ENCODE measurements around the gene ZNF787.
"Not testable (repeated sequence)": the region's sequence is repeated elsewhere in the genome, so short reads cannot be mapped to it uniquely, and the experiment has no call there.

ZNF787 gene

GRCh38 chr19:56119582-56119978, 1.5 kb downstream of the ZNF787 start:
- DNase-seq (ENCODE audit: low spot score), result no peak

DNA sequence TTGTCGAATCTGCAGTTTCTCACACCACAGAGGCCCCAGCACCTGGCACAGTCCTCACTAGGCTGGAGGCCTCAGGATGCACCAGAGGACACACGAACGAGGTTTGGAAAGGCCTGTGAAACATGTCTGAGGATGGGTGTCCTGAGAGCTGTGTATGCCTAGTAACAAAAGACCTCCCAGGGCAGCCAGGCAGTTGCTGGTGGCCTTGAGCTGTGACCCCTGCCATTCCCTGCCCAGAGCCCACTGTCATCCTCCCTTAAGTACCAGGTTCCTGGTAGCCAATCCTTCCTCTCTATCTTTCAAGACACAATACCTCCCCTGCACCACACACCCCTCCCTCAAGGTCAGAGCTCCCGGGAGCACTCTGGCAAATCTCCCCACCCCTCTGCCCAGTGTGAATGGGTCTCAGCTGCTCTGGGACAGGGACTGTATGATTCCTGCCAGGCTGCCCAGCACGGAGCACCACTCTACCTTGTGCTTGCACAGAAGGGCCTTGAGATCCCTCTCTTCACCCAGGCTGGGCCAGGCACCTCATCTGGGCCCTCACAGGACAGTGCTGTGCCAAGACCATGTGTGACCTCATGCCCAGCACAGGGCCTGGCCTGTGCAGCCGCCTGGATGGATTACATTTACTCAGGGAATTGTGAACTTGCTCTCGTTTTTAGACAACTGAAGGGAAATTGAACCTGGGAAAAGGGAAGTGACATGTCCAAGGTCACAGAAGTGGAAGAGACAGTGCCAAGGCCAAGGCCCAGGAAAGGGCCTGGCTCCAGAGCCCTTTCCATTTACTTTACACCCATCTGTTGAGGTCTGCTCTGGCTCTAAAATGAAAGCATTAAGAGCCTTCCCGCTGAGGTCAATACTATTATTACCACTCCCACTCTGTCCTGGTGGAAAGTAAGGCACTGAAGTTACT, 2.2 kb downstream of the ZNF787 start:
- DNase-seq (ENCODE audit: low spot score), result no peak

GRCh38 chr19:56117889-56118288, 3.2 kb downstream of the ZNF787 start:
- DNase-seq (ENCODE audit: low spot score), result no peak

DNA sequence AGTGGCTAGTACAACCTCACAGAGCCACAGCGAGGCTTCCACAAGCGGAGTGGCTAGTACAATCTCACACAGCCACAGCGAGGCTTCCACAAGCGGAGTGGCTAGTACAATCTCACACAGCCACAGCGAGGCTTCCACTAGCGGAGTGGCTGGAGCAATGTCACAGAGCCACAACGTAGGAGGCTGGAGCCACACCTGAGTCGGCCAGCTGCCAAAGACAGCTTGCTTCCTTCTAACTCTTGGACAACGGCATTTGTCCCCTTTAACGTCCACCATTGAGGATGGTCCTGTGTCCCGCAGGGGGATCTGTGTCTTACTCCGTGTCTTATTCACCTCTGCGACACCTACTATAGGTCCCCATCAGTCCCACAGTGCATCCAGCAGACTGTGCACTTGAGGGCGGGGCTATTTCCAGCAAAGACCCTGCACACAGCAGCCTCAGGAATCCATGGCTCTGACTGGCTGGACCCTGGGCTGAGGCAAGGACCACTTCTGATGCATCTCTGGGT, 3.7 kb downstream of the ZNF787 start:
- DNase-seq (ENCODE audit: low spot score), result no peak

DNA sequence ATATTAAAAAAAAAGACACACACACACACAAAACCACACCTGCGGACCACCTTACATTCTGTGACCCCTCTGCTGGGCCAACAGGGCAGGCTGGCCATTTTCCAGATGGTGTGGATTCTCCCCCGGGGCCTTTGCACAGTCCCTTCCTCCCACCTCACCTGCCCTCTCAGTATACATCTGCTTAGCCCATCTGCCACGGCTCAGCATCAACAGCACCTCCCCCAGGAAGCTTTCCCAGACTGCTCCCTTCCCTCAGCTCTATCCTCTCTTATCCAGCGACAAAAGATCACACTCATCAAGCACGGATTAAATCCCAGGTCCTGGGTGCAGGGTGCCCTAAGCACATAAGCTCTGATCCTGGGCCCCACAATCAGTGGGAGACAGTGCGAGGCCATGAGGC, 4.5 kb downstream of the ZNF787 start:
- no peak for DNase-seq (ENCODE audit: low spot score)

DNA sequence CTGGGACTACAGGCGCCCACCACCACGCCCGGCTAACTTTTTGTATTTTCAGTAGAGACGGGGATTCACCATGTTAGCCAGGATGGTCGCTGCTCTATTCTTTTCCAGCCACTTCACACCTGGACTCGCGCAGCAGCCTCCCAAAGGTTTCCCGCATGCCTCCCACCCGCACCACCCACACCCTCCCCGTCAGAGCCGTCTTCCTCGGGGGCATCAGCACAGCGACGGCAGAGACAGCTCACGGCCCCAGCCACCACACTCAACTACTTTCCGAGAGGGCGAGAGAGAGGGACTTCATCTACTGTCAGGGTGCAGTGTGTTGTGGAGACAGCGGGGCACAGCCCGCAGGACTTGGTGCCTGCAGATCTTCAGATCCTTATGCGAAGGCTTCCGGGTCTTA, 5.6 kb downstream of the ZNF787 start:
- no peak for DNase-seq (ENCODE audit: low spot score)

DNA sequence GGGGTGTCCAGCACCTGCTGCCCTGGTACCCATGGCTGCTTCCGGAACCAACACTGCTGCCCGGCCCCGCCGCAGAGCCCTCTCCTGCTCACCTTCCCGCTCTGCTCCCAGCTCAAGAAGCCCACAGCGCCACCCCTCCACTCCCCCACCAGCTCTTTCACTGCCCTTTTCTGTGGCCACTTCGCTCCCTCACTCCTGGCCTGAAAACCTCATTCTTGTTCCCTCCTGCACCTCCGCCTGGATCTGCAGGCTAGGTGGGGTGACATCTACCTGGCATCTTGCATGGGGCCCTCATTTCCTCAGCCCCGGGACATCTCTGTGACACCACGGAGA, 6.4 kb downstream of the ZNF787 start:
- DNase-seq (ENCODE audit: low spot score), result no peak

DNA sequence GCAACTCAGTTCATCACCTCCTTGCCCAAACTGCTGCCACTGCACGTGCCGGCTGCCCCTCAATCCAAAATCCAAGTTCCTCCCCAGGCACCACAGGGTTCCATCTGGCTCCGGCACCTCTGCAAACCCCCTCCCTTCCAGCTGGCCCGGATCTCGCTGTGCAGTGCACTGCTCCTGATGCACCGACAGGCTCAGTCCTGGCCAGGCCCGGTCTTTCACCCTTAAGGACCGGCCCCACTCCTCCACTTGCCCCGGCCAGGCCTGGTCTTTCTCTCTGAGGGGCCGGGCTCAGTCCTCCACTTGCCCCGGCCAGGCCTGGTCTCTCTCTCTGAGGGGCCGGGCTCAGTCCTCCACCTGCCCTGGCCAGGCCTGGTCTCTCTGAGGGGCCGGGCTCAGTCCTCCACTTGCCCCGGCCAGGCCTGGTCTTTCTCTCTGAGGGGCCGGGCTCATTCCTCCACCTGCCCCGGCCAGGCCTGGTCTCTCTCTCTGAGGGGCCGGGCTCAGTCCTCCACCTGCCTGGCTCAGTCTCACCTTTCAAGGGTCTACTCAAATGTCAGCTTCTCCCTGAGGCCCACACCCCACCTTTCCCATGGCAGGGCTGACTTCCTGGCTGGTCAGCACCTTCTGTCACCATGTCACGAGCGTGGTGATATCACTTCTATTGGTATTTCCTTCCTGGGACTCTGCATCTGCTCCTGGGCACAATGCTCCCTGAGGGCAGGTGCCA, 6.9 kb downstream of the ZNF787 start:
- DNase-seq (ENCODE audit: low spot score), result no peak

DNA sequence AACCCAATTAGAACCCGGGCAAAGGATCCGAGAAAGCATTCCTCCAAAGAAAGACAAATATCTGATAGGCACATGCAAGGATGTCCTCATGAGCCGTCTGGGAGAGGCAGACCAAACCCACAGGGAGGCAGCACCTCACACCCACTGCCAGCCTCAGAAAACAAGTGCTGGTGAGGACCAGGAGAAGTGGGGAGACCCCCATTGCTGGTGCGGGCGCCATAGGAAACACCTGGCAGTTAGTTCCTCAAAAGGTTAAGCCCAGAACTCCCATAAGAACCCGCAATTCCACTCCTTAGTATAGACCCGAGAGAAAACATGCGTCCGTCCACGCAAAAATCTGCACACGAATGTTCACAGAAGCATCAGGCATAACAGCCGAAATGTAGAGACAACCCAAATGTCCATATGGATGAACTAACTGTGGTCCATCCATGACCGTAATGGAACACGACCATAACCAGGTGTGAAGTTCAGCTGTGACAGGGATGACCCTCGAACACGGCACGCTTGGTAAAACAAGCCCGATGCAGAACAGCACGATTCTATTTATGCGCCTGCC, 7.9 kb downstream of the ZNF787 start:
- no peak for DNase-seq (ENCODE audit: low spot score)

DNA sequence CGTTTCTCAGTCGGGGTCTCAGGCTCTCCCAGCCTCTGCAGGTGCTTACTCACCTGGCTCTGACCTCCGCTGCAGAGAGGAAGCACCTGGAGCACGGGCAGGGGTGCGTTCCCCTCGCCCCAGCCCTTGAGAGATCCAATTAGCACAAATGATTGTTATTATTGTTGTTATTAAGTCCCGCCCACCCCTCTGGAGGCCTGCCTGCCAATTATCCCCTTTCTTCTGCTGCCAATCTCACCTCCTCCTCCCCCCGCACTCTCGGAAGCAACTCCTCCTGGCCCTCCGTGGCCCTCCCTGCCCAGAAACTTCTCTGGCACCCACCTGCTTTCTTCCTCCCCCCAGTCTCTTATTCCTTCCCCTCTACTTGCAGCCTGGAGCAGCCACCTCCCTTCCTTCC, 8.8 kb downstream of the ZNF787 start:
- DNase-seq (ENCODE audit: low spot score), result no peak

DNA sequence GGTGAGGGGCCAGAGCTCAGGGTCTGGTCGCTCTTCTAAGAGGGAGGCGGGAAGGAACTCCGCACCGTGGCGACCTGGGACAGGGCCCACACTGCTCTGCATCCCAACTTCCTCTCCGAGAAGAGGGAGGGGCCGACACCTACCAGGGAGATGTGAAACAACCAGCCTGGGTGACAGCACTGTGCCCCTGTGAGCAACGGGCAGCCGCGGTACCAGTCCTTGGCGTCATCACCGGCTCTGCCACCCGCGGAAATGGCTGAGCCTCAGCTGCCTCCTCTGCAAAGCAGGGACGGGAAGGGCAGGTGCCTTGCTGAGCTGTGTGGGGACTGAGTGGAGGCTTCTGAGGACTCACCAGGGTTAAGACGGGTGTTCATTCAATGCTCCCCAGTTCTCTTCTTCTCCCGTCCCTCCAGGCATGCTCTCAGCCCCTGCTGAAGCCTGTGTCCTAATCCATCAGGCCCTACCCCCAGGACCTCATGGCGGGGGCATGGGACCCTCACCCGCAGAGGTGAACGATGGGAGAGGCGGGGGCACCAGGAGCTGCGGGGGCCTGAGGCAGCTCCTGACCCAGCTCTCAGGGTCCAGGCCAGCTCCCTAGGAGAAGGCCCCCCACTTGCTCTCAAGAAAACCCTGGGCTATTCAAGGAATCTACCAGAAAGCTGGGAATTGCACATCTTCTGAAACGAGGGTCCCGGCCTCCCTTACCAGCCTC, 9.3 kb downstream of the ZNF787 start:
- no peak for DNase-seq (ENCODE audit: low spot score)

GRCh38 chr19:56110515-56111448, 10.3 kb downstream of the ZNF787 start:
- DNase-seq (ENCODE audit: low spot score), result no peak

DNA sequence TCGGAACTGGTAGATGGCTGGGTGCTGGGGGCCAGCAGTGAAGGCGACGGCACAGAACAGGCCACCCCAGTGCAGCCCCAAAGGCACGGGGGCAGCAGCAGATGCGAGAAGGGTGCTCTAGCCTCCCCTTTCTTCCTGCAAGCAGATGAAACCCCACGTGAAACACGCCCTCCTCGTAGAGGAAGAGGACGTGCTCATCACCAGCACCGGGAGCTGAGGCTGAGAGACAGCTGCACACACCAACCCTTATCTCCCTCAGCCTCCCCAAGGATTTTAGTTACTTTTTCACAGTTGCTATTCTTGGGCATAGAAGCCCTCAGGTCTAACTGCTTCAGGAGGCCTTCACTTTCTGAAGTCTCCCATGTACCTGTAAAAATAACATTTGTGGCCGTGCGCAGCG, 11.9 kb downstream of the ZNF787 start:
- DNase-seq (ENCODE audit: low spot score), result no peak

DNA sequence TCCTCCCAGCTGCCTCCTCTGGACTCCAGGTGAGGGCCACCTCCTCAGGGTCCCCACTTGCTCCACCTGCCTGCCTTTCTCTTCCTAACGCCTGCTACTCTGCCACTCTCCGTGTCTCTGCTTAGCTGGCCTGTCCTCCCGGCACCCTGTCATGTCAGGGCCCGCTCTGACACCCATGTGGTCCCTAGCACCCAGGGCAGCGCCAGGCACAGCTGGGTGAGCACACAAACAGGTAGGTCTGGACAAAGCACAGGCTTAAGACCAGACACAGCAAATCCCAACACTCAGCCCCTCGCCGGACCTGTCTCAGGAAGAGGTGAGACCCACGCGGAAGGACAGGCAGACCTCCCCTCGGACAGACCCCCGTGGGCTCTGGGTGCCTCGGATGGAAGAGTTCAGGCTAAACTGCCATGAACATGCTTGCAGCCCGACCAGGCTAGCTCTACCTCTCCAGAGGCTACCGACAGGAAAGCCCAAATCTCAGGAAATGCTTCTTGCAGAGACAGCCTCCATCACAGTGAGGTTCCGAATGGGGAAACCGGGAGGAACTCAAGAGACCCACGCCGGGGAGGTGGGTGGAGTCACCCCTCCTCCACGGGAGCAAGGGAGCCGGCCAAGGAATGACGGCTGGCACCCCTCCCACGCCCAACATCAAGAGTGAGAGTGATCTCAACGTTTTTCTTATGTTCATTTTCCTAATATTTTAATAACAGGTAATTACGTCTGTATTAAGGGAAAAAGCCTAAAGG, 12.5 kb downstream of the ZNF787 start:
- DNase-seq (ENCODE audit: low spot score), result no peak

DNA sequence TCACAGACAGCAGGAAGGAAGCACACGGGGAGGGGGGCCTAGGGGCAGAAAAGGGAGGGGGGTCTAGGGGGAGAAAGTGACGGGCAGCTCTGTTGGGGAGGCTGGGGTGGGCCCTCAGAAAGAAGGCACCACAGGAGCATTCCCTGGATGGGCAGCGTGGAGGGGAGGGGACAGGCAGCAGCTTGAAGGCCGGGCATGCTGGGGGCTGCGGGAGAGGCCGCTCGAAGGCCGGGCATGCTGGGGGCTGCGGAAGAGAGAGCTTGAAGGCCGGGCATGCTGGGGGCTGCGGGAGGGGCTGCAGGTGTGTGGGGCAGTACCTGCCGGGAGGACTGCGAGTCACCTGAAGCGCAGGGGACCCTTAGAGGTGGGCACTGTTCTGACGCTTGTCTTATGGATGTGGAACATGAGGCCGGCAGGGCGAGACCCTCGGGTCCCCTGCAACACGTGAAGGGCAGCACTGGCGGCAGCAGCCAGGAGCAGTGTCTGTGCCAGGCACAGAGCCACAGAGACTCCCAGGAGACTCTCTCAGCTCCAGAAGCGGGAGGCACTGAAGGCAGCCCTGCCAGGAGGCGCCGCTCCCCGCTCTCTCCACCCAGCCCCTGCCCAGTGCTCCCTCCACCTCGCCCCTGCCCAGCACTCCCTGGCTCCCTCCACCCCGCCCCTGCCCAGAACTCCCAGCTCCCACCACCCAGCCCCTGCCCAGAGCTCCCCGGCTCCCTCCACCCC, 13.3 kb downstream of the ZNF787 start:
- no peak for DNase-seq (ENCODE audit: low spot score)

- DNase-seq (ENCODE audit: low spot score), result no peak
Measured at GRCh38 chr19:56106993-56107392, 14.1 kb downstream of the ZNF787 start.

DNA sequence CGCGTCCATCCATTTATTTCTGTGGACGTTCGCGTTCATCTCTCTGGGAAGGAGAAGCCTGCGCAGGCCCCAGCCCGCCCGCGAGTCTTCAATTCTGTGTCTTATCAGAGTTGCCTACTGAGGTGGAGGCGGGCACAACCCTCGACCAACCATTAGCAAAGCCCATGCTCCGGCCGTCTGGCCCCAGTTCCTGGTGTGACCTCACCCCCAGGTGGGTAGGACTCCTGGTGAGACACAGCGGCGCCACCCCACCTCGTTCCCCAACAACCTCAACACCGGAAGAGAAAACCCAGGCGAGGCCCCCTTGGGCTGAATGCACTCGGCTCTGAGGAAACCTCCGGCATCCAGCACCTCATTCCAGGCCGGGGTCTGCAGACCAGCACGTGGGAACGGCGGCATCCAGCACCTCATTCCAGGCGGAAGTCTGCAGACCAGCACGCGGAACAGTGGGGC, 14.7 kb downstream of the ZNF787 start:
- no peak for DNase-seq (ENCODE audit: low spot score)

GRCh38 chr19:56105831-56106396, 15.2 kb downstream of the ZNF787 start:
- DNase-seq (ENCODE audit: low spot score), result not testable (repeated sequence)

- peak; percentile 81 for DNase-seq (ENCODE audit: low spot score)
Measured at GRCh38 chr19:56105090-56105701, 15.9 kb downstream of the ZNF787 start.

Data from ecto neural progenitor cell (in vitro differentiated cells).